Right lobe of liver (tissue), 6 donors: ENCODE results near the gene SLX4IP. TPM values are rescaled to one million over a fixed set of nuclear protein-coding genes. Genes with fewer than 3 reads are reported as not detected.

Source experiments
- ATAC-seq, 4 donors: fragments of 200-7000 bp; cut with Tn5 transposase; one replicate each; pipeline ENCODE4 v1.9.1; 2020; ENCODE audit warnings: mild to moderate bottlenecking in 4 of 4, moderate library complexity in 4 of 4
- DNase-seq, 3 donors: peaks; one replicate each; pipeline ENCODE4 v3.0.0-alpha.2; 2020
- H3K27ac ChIP-seq, 3 donors: fragments of 200-600 bp; one replicate each; pipeline ENCODE4 v1.8.0; 2022
- H3K27me3 ChIP-seq, 2 donors: fragments of 200-600 bp; one replicate each; pipeline ENCODE4 v1.8.0; 2022
- H3K36me3 ChIP-seq, 4 donors: fragments of 200-600 bp; sonication (generic) in 1 of 4; one replicate each; pipeline versions ENCODE4 v1.5.1 to v1.8.0; 2017 to 2022; ENCODE audit warnings: control low read depth in 1 of 4
- H3K4me1 ChIP-seq, 4 donors: fragments of 200-600 bp; sonication (generic) in 1 of 4; one replicate each; pipeline versions ENCODE4 v1.5.1 to v1.8.0; 2017 to 2022; ENCODE audit warnings: control low read depth in 1 of 4
- H3K4me3 ChIP-seq, 3 donors: fragments of 200-600 bp; one replicate each; pipeline ENCODE4 v1.8.0; 2022
- H3K9me3 ChIP-seq, 4 donors: fragments of 200-600 bp; sonication (generic) in 1 of 4; one replicate each; pipeline versions ENCODE4 v1.5.1 to v1.8.0; 2017 to 2022; ENCODE audit warnings: control low read depth in 1 of 4
- POLR2A ChIP-seq: fragments of 450-650 bp; IDR thresholded peaks from one replicate; pipeline ENCODE4 v1.6.1; 2017; ENCODE audit warnings: antibody characterized with exemption, mild to moderate bottlenecking
- WGBS: methylation state at CpG from one replicate; pipeline ENCODE4 v1.1.6; 2018; ENCODE audit warnings: low coverage, low lambda C conversion rate; ENCODE audit not compliant: insufficient coverage; ENCODE audit errors: missing lambda C conversion rate; 5-methylcytosine and 5-hydroxymethylcytosine counted together
- intact Hi-C, 2 donors: fragments of 100-400 bp; cut with DNase I; formaldehyde crosslinking; loops; one replicate each; pipeline versions ENCODE4 v1.11.2 to v1.14.1; 2022
- total RNA-seq, 6 experiments: library from RNA; depleted of rRNA in 2 of 6; stranded (reverse); fragments of >200 nt in 2 of 6; fragmentation: NEBNext Ultra II Directional in 3 of 6; extraction: Animal tissue kit (Norgen Biotek cat#: 25700) in 3 of 6; gene quantifications; one replicate each; pipeline versions ENCODE4 v1.1.0 to v1.2.4, GENCODE V29; 2016 to 2023
- TF ChIP-seq, protein P1 (sequence below), 4 donors: fragments of 200-600 bp in 3 of 4; fragments of 450-650 bp in 1 of 4; IDR thresholded peaks; one replicate each; pipeline versions ENCODE4 v1.5.1 to v1.8.0; 2016 to 2022; ENCODE audit warnings: antibody characterized with exemption in 4 of 4, mild to moderate bottlenecking in 2 of 4
- donor health status: DM: no; HTN: yes; CAD: no.
- donor health status: DM: no; HTN: no; CAD: no.
- donor health status: DM: no; HTN: no; CAD: no.
- donor health status: DM: no; HTN: yes; CAD: no.
- donor health status: DM: no; HTN: yes; CAD: no.

SLX4IP gene
- total RNA-seq, 6 experiments from 2014 or later, result 2.0 to 4.0 (median 3.5) TPM

DNA sequence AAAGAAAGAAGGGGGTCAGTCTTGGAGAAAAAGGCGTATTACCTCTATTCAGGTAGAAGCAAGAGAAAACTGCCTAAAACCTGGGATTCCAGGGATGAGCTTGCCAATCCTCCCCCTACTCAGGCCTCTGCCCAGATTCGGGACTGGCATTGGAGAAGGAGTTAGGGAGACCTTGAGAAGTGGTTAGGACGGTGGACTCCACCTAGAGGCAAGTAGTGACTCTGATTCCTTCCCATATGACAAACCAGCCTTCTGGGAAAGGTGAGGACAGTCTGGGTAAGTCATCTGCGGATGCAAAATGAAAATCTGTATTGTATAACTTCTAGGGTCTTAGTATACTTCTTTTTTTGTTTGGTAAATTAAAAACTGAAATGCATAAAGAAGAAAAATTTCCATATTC, 43.8 kb downstream of the SLX4IP start:
- Histone ChIP-seq H3K27ac (no peak overlapping the region), H3K9me3 (no peaks in the 10 kb centered on the region), H3K4me3 (no peak overlapping the region), H3K4me1 (no peaks in the 10 kb centered on the region), H3K36me3 (no peaks in the 10 kb centered on the region), H3K27me3 (no peaks in the 10 kb centered on the region)
- 94% methylated on average over 3 of the region's 4 CpGs for WGBS
- DNase-seq (no peak), ATAC-seq (no peak)
- intact Hi-C loops, result no loop called here
- TF ChIP-seq, protein P1, sequence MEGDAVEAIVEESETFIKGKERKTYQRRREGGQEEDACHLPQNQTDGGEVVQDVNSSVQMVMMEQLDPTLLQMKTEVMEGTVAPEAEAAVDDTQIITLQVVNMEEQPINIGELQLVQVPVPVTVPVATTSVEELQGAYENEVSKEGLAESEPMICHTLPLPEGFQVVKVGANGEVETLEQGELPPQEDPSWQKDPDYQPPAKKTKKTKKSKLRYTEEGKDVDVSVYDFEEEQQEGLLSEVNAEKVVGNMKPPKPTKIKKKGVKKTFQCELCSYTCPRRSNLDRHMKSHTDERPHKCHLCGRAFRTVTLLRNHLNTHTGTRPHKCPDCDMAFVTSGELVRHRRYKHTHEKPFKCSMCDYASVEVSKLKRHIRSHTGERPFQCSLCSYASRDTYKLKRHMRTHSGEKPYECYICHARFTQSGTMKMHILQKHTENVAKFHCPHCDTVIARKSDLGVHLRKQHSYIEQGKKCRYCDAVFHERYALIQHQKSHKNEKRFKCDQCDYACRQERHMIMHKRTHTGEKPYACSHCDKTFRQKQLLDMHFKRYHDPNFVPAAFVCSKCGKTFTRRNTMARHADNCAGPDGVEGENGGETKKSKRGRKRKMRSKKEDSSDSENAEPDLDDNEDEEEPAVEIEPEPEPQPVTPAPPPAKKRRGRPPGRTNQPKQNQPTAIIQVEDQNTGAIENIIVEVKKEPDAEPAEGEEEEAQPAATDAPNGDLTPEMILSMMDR (IDR thresholded peaks at IDR 0.05), result no peak
- TF ChIP-seq POLR2A, result no peak

DNA sequence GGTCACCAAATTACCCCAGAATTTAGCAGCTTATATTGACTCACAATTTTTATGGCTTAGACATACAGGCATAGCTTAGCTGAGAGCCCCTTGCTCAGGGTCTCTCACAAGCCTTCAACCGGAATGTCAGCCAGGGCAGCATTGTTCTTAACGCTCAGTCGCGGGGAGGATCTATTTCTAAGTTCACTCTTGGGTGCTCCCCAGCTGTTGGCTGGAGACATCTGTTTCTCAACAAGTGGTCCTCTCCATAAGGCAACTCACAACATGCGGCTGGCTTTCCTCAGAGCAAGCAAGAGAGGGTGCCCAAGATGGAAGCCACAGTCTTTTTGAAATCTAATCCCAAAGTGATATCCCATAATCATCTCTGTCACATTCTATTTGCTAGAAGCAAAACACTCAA, 46.6 kb downstream of the SLX4IP start:
- TF ChIP-seq, protein P1 (IDR thresholded peaks at IDR 0.05), result no peak
- TF ChIP-seq POLR2A, result no peak
- H3K4me1 ChIP-seq, result no peaks in the 10 kb centered on the region
- intact Hi-C loops, result no loop called here
- ATAC-seq (no peak), DNase-seq (no peak)
- no peaks in the 10 kb centered on the region for H3K9me3 ChIP-seq
- H3K36me3 ChIP-seq, result no peaks in the 10 kb centered on the region
- no peaks in the 10 kb centered on the region for H3K27me3 ChIP-seq
- 77% methylated on average over 5 of the region's 5 CpGs for WGBS
- no peak overlapping the region for H3K4me3 ChIP-seq
- H3K27ac ChIP-seq, result no peak overlapping the region

DNA sequence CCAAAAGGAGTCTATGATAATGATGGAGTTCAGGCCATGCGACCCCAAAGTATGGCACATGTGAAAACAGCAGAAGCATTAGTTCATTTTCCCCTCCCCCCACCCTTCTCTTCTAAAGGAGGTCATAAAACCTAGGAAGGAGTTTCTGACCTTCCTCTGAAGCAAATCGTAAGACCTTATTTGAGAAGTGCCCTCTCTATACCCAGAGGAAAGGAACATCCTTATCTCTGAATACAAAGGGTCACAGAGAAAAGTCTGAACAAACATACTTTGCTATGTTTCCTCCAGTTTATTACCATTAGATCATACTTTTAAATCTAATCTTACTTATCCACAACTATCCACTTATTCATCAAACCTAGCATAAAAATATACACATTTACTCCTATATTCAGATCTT, 48.6 kb downstream of the SLX4IP start:
- H3K36me3 ChIP-seq, result no peaks in the 10 kb centered on the region
- H3K4me1 ChIP-seq, result no peaks in the 10 kb centered on the region
- no peak for ATAC-seq
- no peak for DNase-seq
- TF ChIP-seq, protein P1 (IDR thresholded peaks at IDR 0.05), result no peak
- no peak for TF ChIP-seq POLR2A
- 71% methylated on average over 2 of the region's 2 CpGs for WGBS
- H3K27ac ChIP-seq, result no peak overlapping the region
- intact Hi-C loops, result no loop called here
- H3K9me3 ChIP-seq, result no peaks in the 10 kb centered on the region
- no peaks in the 10 kb centered on the region for H3K27me3 ChIP-seq
- H3K4me3 ChIP-seq, result no peak overlapping the region

DNA sequence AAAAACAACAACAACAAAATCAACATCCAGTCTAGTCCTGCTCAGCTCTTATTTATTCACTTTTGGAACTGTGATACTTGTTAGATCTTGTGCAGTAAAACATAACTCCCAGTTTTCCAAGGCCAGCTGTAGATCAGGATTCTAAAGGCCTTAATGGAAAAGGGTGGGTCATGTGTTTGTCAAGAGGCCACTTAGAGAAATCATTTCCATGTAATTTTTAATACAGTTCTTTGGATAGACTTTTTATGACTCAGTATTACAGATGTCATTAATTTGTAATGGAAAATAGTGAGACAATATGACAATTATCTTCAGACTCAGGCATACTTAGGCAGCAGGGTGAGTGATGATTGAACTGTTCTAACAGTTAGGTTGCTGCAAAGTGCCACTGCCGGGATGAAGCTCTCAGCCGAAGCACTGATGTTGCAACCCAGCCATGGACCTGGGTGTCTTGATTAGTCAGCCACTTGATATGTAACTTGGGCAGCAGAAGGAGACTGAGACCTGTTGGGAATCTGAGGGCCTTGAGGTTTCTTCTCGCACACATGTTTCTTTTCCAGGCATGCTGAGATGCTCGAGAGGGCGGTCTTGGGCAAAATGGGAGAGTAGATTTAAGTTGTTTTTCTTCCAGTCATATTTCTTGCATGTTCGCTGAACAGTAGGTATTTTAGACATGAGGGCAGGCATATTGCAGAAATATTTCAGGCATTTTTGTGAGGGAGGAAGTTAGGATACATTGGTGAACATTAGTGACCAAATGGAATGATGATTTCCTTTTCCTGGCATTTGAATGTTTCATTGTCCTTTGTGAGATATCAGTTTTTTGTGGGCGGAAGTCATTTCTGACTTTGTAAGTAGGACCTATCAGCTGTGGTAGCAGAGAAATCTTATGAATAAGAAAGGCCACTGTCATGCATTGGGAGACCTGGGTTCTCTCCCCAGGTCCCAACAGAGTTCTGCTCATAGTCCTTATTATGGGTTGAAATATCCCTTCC, 52.3 kb downstream of the SLX4IP start:
- Histone ChIP-seq H3K9me3 (no peaks in the 10 kb centered on the region), H3K36me3 (no peaks in the 10 kb centered on the region), H3K4me1 (no peaks in the 10 kb centered on the region), H3K27me3 (no peaks in the 10 kb centered on the region), H3K4me3 (no peak overlapping the region), H3K27ac (no peak overlapping the region)
- DNase-seq (no peak), ATAC-seq (peak in 1 of 4 donors; percentile 17)
- intact Hi-C loops, result no loop called here
- 85% methylated on average over 5 of the region's 7 CpGs for WGBS
- TF ChIP-seq, protein P1 (IDR thresholded peaks at IDR 0.05), result no peak
- no peak for TF ChIP-seq POLR2A
